Activated CD8-positive, alpha-beta T cell treated with anti-CD3 and anti-CD28 coated beads for 36 hours (primary cell): Measurements from ENCODE around the gene TFCP2L1. TPM values are rescaled to one million over a fixed set of nuclear protein-coding genes. Genes with fewer than 3 reads are reported as not detected.

Experiments used
- ATAC-seq: fragments of 200-7000 bp; cut with Tn5 transposase; one replicate; pipeline ENCODE4 v1.10.0; 2021; ENCODE audit warnings: mild to moderate bottlenecking, moderate library complexity
- CTCF ChIA-PET: fragments of 350-600 bp; sonication (Branson Sonifier 250); formaldehyde crosslinking; loops from one replicate; lab custom pipeline; 2021; ENCODE audit warnings: antibody characterized with exemption; lab: Charles Lee
- POLR2A ChIA-PET: fragments of 350-600 bp; sonication (Branson Sonifier 250); formaldehyde crosslinking; loops from one replicate; lab custom pipeline; 2021; ENCODE audit warnings: antibody characterized with exemption; lab: Charles Lee
- DNase-seq: peaks from one replicate; pipeline ENCODE4 v3.0.0-alpha.2; 2020
- H3K27ac Mint-ChIP-seq: one replicate; pipeline ENCODE4 v1.8.0; 2021; ENCODE audit warnings: mild to moderate bottlenecking, mixed read lengths
- H3K27me3 Mint-ChIP-seq: one replicate; pipeline ENCODE4 v1.8.0; 2021; ENCODE audit warnings: mixed read lengths
- H3K36me3 Mint-ChIP-seq: one replicate; pipeline ENCODE4 v1.8.0; 2021; ENCODE audit warnings: low read depth, mixed read lengths
- H3K4me1 Mint-ChIP-seq: one replicate; pipeline ENCODE4 v1.8.0; 2021; ENCODE audit warnings: low read depth, mixed read lengths
- H3K4me3 Mint-ChIP-seq: one replicate; pipeline ENCODE4 v1.8.0; 2021; ENCODE audit warnings: mild to moderate bottlenecking, moderate library complexity, mixed read lengths
- H3K9me3 Mint-ChIP-seq: one replicate; pipeline ENCODE4 v1.8.0; 2021; ENCODE audit warnings: mixed read lengths
- intact Hi-C: fragments of 100-400 bp; cut with micrococcal nuclease; formaldehyde crosslinking; loops from one replicate; pipeline ENCODE4 v1.10.0; 2022
- total RNA-seq, 2 experiments: library from RNA; stranded (reverse); gene quantifications; one replicate each; pipeline ENCODE4 v1.2.3, GENCODE V29; 2021
- TF ChIP-seq, protein P1 (sequence below): fragments of 200-600 bp; IDR thresholded peaks from one replicate; pipeline ENCODE4 v1.8.0; 2022; ENCODE audit warnings: antibody characterized with exemption, mild to moderate bottlenecking

Gene TFCP2L1
- total RNA-seq, 2 experiments from 2014 or later = 0.04 TPM; not detected in 1

DNA sequence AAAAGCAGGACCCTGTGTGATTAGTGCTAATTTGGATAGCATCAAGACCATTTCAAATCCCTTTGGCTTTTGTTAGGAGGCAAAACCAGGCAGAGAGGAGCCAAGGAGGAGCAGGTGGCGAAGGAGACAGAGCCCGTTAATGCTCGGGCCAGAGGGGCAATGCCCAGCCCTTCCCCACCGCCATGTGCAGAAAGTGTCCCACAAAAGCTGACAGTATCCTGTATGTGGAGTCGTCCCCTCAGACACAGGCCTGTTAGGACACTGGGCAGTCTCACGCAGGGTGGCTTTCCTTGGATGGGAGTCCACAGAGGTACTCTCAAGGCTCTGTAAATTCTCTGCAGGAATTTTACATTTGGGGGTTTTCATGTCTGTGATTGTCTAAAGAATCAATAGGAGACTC is 44.8 kb upstream of the TFCP2L1 start:
- no peaks in the 10 kb centered on the region for H3K36me3 Mint-ChIP-seq
- H3K4me3 Mint-ChIP-seq = no peak overlapping the region
- TF ChIP-seq, protein P1, sequence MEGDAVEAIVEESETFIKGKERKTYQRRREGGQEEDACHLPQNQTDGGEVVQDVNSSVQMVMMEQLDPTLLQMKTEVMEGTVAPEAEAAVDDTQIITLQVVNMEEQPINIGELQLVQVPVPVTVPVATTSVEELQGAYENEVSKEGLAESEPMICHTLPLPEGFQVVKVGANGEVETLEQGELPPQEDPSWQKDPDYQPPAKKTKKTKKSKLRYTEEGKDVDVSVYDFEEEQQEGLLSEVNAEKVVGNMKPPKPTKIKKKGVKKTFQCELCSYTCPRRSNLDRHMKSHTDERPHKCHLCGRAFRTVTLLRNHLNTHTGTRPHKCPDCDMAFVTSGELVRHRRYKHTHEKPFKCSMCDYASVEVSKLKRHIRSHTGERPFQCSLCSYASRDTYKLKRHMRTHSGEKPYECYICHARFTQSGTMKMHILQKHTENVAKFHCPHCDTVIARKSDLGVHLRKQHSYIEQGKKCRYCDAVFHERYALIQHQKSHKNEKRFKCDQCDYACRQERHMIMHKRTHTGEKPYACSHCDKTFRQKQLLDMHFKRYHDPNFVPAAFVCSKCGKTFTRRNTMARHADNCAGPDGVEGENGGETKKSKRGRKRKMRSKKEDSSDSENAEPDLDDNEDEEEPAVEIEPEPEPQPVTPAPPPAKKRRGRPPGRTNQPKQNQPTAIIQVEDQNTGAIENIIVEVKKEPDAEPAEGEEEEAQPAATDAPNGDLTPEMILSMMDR = no peak
- no peak overlapping the region for H3K27ac Mint-ChIP-seq
- no peaks in the 10 kb centered on the region for H3K9me3 Mint-ChIP-seq
- H3K27me3 Mint-ChIP-seq = peaks cover 5% of the 10 kb centered on the region
- DNase-seq (no peak), ATAC-seq (no peak)
- intact Hi-C loops = no loop called here
- H3K4me1 Mint-ChIP-seq = no peaks in the 10 kb centered on the region
- POLR2A ChIA-PET = interaction anchor here (0.5 kb wide), 1 partner anchor 321 kb away, joined by 3 read pairs; no protein-coding TSS in a partner anchor
- CTCF ChIA-PET = no interaction called here

DNA sequence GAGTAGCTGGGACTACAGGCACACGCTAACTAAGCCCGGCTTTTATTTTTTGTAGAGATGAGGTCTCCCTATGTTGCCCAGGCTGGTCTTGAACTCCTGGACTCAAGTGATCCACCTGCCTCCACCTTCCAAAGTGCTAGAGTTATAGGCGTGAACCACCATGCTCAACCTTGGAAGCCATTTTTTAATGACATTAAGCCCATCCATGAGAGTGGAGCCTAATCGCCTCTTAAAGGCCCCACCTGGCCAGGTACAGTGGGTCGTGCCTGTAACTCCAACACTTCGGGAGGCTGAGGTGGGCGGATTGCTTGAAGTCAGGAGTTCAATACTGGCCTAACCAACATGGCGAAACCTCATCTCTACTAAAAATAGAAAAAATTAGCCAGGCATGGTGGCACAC is 41.6 kb upstream of the TFCP2L1 start:
- H3K27ac Mint-ChIP-seq = no peak overlapping the region
- H3K4me3 Mint-ChIP-seq = no peak overlapping the region
- POLR2A ChIA-PET = interaction anchor here (0.7 kb wide), 1 partner anchor 1528 kb away, joined by 4 read pairs; no protein-coding TSS in a partner anchor
- DNase-seq = no peak
- intact Hi-C loops = no loop called here
- H3K36me3 Mint-ChIP-seq = no peaks in the 10 kb centered on the region
- TF ChIP-seq, protein P1 = no peak
- no peaks in the 10 kb centered on the region for H3K9me3 Mint-ChIP-seq
- no peaks in the 10 kb centered on the region for H3K4me1 Mint-ChIP-seq
- H3K27me3 Mint-ChIP-seq = peaks cover 6% of the 10 kb centered on the region
- CTCF ChIA-PET = no interaction called here
- no peak for ATAC-seq

DNA sequence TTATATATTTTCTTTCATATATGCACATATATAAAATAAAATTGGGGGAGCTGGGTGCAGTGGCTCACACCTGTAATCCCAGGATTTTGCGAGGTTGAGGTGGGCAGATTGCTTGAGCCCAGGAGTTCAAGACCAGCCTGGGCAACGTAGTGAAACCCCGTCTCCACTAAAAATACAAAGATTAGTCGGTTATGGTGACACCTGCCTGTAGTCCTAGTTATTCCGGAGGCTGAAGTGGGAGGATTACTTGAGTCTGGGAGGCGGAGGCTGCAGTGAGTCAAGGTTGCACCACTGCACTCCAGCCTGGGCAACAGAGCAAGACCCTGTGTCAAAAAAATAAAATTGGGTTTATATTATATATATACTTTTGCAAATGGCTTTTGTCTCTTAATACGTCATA is 39.6 kb upstream of the TFCP2L1 start:
- no peaks in the 10 kb centered on the region for H3K4me1 Mint-ChIP-seq
- intact Hi-C loops = loop anchor here (5.0 kb wide), 1 partner anchor 237 kb away; no protein-coding TSS in a partner anchor
- H3K27ac Mint-ChIP-seq = no peak overlapping the region
- ChIA-PET CTCF (interaction anchor here (1.6 kb wide), 1 partner anchor 196 kb away, joined by 5 read pairs; no protein-coding TSS in a partner anchor), POLR2A (no interaction called here)
- H3K4me3 Mint-ChIP-seq = no peak overlapping the region
- H3K27me3 Mint-ChIP-seq = peaks cover 8% of the 10 kb centered on the region
- no peaks in the 10 kb centered on the region for H3K9me3 Mint-ChIP-seq
- ATAC-seq (no peak), DNase-seq (no peak)
- TF ChIP-seq, protein P1 = no peak
- H3K36me3 Mint-ChIP-seq = no peaks in the 10 kb centered on the region

DNA sequence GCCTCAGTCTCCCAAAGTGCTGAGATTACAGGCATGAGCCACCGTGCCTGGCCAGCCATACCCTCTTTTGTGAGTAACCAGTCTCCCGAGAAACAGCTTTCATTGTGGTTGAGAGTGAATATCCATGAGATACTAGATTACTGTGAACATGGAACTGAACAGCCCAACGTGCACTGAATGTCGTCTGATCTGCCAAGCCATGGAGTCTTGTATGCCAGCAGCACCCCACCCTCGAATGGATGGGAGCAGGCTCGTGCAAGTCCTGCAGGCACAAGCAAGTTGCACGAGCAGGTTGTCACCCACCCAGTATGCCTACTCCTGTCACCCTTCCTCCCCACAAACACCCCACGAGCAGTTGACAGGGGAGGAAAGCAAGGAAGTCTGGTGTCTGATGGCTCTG is 36.5 kb upstream of the TFCP2L1 start:
- Mint-ChIP-seq H3K4me1 (no peaks in the 10 kb centered on the region), H3K4me3 (no peak overlapping the region), H3K9me3 (no peaks in the 10 kb centered on the region), H3K27ac (no peak overlapping the region), H3K36me3 (no peaks in the 10 kb centered on the region), H3K27me3 (peaks cover 8% of the 10 kb centered on the region)
- ChIA-PET POLR2A (no interaction called here), CTCF (interaction anchor here (0.8 kb wide), 1 partner anchor 193 kb away, joined by 3 read pairs; no protein-coding TSS in a partner anchor)
- ATAC-seq (no peak), DNase-seq (no peak)
- intact Hi-C loops = loop anchor here (5.0 kb wide), 1 partner anchor 234 kb away; no protein-coding TSS in a partner anchor
- TF ChIP-seq, protein P1 = no peak

DNA sequence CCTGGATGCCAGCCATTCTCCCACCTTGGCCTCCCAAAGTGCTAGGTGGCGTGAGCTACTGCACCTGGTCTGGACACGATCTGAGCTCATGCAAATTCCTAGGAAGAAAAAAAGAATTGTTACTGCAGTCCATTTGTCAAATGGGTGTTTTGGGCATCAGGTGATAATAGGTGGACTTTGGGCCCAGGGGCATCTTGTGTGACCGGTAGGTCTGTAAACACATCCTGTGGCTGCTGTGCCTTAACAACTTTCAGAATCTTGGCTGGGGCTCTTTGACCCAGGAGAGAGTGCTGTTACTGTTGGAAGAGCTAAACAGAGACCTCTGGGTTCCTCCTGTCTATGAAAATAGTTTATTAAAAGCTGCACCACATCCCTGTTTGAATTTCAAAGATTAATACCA is 34.9 kb upstream of the TFCP2L1 start:
- no peaks in the 10 kb centered on the region for H3K9me3 Mint-ChIP-seq
- POLR2A ChIA-PET = no interaction called here
- H3K4me3 Mint-ChIP-seq = no peak overlapping the region
- no peaks in the 10 kb centered on the region for H3K4me1 Mint-ChIP-seq
- DNase-seq (no peak), ATAC-seq (no peak)
- TF ChIP-seq, protein P1 = no peak
- H3K36me3 Mint-ChIP-seq = no peaks in the 10 kb centered on the region
- H3K27ac Mint-ChIP-seq = no peak overlapping the region
- CTCF ChIA-PET = no interaction called here
- intact Hi-C loops = loop anchor here (5.0 kb wide), 1 partner anchor 233 kb away; no protein-coding TSS in a partner anchor
- H3K27me3 Mint-ChIP-seq = peaks cover 3% of the 10 kb centered on the region
